Hepatocyte (in vitro differentiated cells): Measurements from ENCODE around the gene MASP2.

Experiments
- CTCF ChIP-seq: fragments of 200-600 bp; sonication (generic); IDR thresholded peaks from 2 replicates; pipeline ENCODE4 v1.5.1; 2016; ENCODE audit warnings: antibody characterized with exemption, mild to moderate bottlenecking; ENCODE audit not compliant: poor library complexity
- EZH2phosphoT487 ChIP-seq: fragments of 200-600 bp; sonication (generic); IDR thresholded peaks from one replicate; pipeline ENCODE4 v1.6.1; 2018; ENCODE audit warnings: antibody characterized with exemption, mild to moderate bottlenecking, low read depth, moderate library complexity; ENCODE audit not compliant: unreplicated experiment, severe bottlenecking

- no peak for TF ChIP-seq CTCF
- no peak for TF ChIP-seq EZH2phosphoT487
Observed at GRCh38 chr1:11044086-11044848, 2.8 kb downstream of the MASP2 start.
